ENCODE results near the gene ZCCHC7. TPM values are rescaled to one million over a fixed set of nuclear protein-coding genes. Genes with fewer than 3 reads are reported as not detected.

ZCCHC7 gene
- total and polyA plus RNA-seq, 2 of the 8 experiments (the other 6 are each of a cell fraction or from before 2014, with no cell fraction given), result 12.2 to 27.5 TPM

DNA sequence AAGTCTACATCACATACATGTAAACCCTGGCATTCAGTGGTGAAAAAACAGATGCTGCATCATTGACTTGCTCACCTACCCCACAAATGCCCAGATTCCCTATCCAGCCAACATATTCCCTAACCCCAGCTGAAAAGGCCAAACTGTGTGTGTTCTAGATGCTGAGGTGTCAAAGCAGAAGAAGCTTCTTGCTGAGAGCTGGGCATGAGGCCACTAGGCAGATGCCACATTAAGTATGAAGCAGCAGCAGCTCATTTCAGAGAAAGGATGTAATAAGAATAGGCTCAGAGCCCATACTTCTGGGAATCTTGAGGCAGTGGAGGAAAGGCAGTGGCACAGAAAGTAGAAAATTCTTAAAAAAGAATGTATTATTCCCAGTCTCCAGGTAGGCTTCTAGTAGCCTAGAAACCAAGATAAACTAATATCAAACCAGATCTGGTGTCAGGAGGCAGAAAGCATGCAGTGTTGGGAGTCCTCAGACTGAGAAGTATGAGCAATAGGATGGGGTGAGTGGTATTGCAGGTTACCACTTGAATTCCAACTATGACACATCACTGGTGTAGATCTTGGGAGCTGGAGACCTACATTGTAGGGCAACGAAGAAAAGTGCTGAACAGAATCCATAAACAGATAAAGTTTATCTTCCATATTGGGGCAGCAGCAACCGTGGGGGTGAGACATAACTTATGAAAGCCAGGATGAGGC lies 230.3 kb downstream of the ZCCHC7 start:
- Histone ChIP-seq H2BK12ac (ENCODE audit: low read depth, low read length) (no peak overlapping the region), H3K18ac (ENCODE audit: extremely low read depth, low read length) (no peak overlapping the region), H3K9ac (replicated peaks in 1 of 4; ENCODE audit: extremely low read depth in 1 of 4, low read depth in 3 of 4, low read length in 3 of 4) (no peak overlapping the region), H3K14ac (ENCODE audit: insufficient read length) (no peak overlapping the region), H3K79me2 (ENCODE audit: control insufficient read depth in 1 of 2, insufficient read depth in 2 of 2, low read length in 2 of 2) (no peaks in the 10 kb centered on the region), H3K23ac (ENCODE audit: insufficient read length) (no peak overlapping the region), H4K5ac (ENCODE audit: insufficient read length, low read depth, low read length) (no peak overlapping the region), H2BK20ac (ENCODE audit: low read length) (no peak overlapping the region), H3K4me3 (ENCODE audit: extremely low read depth in 1 of 4, insufficient read depth in 2 of 4, low read depth in 3 of 4, low read length in 4 of 4) (no peak overlapping the region), H3K79me1 (ENCODE audit: low read depth, low read length) (no peaks in the 10 kb centered on the region), H3K4me1 (replicated peaks in 1 of 4; ENCODE audit: control insufficient read depth in 3 of 4, insufficient read depth in 4 of 4, low read length in 3 of 4) (no peaks in the 10 kb centered on the region), H3K9me3 (ENCODE audit: insufficient read depth in 2 of 2, low read depth in 1 of 2, low read length in 1 of 2) (no peaks in the 10 kb centered on the region), H3K4ac (replicated peaks; ENCODE audit: insufficient read length, low read depth, low read length) (no peak overlapping the region), H3K4me2 (ENCODE audit: insufficient read depth in 1 of 2, low read depth in 2 of 2, low read length in 2 of 2) (no peak overlapping the region), H4K91ac (replicated peaks; ENCODE audit: insufficient read length, low read length) (no peak overlapping the region), H2BK5ac (ENCODE audit: low read depth, low read length) (no peak overlapping the region), H2AK5ac (ENCODE audit: low read depth, low read length) (no peak overlapping the region), H3K36me3 (ENCODE audit: control insufficient read depth in 2 of 4, insufficient read depth in 4 of 4, low read length in 3 of 4) (no peaks in the 10 kb centered on the region), H3K27me3 (replicated peaks in 1 of 4; ENCODE audit: control insufficient read depth in 3 of 4, extremely low read depth in 1 of 4, insufficient read depth in 3 of 4, low read length in 3 of 4) (no peaks in the 10 kb centered on the region), H3K23me2 (ENCODE audit: low read depth, low read length) (no peaks in the 10 kb centered on the region), H4K8ac (ENCODE audit: extremely low read depth, insufficient read depth, low read length) (no peak overlapping the region), H2BK15ac (ENCODE audit: low read length) (no peak overlapping the region), H3K56ac (replicated peaks; ENCODE audit: insufficient read length, low read depth, low read length) (no peak overlapping the region), H2BK120ac (replicated peaks; ENCODE audit: low read depth, low read length) (no peak overlapping the region), H2AFZ (ENCODE audit: low read length) (no peak overlapping the region), H3K27ac (ENCODE audit: low read depth, low read length) (no peak overlapping the region), H4K20me1 (replicated peaks in 1 of 2; ENCODE audit: control insufficient read depth in 1 of 2, insufficient read depth in 2 of 2, low read length in 2 of 2) (peaks cover 0 to 6% of the 10 kb centered on the region in 2 experiments)
- FAIRE-seq, result no peak
- 44% methylated on average over 2 of the region's 2 CpGs; no CpG with 5 or more reads in 1 of the 2 experiments for WGBS, 2 experiments (ENCODE audit: extremely low coverage in 1 of 2, insufficient coverage in 1 of 2, insufficient read length in 1 of 2, insufficient replicate concordance in 2 of 2, low coverage in 1 of 2, low lambda C conversion rate in 2 of 2, missing lambda C conversion rate in 1 of 2)
- CTCF ChIA-PET (ENCODE audit: partially characterized antibody), result interaction anchor here (0.7 kb wide), 1 partner anchor 437 kb away, joined by 3 read pairs; no protein-coding TSS in a partner anchor
- POLR2A ChIA-PET (ENCODE audit: partially characterized antibody), result interaction anchor here (1.0 kb wide), 1 partner anchor 9 kb away, joined by 3 read pairs; no protein-coding TSS in a partner anchor
- DNase-seq (ENCODE audit: low read depth in 1 of 2, low spot score in 2 of 2), result no peak
- no peak for TF ChIP-seq TEAD4 (IDR thresholded peaks at IDR 0.05; ENCODE audit: low read depth, low read length)
- TF ChIP-seq SIRT6 (IDR thresholded peaks at IDR 0.05; ENCODE audit: low read length), result no peak
- TF ChIP-seq RXRA (IDR thresholded peaks at IDR 0.05; ENCODE audit: insufficient read depth, low read depth, low read length), result no peak
- TF ChIP-seq ZNF274 (IDR thresholded peaks at IDR 0.05; ENCODE audit: borderline replicate concordance, extremely low read depth, low read length), result no peak
- no peak for TF ChIP-seq SIN3A (conservative IDR thresholded peaks at IDR 0.05 in 1 of 2, IDR thresholded peaks at IDR 0.05 in 1 of 2; ENCODE audit: low read depth in 1 of 2, low read length in 2 of 2)
- no peak for TF ChIP-seq FOSL1 (IDR thresholded peaks at IDR 0.05; ENCODE audit: insufficient read depth, low read depth, low read length)
- TF ChIP-seq JUN (IDR thresholded peaks at IDR 0.05; ENCODE audit: low read depth, low read length), result no peak
